Activated naive CD8-positive, alpha-beta T cell treated with anti-CD3 and anti-CD28 coated beads, Interleukin-2, amount 50 U/mL, for 16 hours (primary cell): ENCODE results near the gene CASQ2.

Experiments
- DNase-seq: peaks from one replicate; pipeline ENCODE4 v3.0.0-alpha.2; 2020; ENCODE audit warnings: low read depth, low spot score

Gene CASQ2

DNA sequence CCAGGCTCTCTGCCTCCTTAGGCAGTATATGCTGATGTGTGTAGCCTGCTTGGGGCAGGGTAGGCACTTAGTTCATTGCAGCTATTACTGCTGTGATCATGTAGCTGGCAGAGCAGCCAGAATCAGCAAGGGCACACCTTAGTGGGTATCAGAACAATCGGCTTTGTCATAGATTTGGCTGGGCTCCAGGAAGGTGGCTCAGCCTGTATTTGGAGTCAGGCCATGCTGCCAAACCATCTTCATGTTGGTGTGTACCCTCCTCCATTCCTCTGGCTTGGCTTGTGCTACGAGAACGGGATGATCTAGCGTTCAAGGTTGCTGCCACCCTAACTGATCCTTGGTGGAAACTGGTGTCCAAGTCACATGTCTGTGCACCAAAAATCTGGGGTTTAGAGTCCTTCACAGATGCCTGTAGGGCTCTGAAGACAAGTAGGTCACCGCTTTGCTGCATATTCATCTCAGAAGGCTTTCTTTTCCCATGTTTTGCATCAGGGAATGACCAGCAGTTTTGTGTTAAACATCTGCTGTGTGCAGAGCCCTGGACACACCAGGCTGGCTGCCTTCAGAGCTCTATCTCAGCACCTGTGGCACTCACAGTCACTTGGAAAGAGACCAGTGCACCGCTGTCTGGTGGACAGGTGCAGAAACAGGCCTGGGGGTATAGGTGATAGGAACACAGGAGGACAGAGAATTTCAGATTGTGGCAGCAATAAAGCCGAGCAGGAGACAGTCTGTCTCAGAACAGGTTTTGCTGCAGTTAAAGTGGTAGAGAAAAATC is 103.0 kb downstream of the CASQ2 start:
- DNase-seq = no peak

DNA sequence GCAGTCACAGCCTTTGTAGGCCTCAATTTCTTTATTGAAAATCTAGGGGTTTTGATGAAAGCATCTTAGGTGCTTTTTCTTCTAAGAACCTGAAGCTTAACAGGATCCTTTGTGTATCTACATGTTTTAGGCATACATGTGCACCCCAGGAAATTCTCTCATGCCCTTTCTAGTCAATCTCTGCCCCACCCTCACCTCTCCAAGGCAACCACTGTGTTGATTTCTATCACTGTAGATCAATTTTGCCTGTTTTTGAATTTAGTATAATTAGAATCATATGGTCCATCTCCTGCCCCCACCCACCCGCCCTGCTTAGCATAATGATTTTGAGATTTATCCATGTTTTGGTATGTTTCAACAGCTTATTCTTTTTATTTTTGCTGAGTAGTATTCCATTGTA is 107.4 kb downstream of the CASQ2 start:
- DNase-seq = no peak

DNA sequence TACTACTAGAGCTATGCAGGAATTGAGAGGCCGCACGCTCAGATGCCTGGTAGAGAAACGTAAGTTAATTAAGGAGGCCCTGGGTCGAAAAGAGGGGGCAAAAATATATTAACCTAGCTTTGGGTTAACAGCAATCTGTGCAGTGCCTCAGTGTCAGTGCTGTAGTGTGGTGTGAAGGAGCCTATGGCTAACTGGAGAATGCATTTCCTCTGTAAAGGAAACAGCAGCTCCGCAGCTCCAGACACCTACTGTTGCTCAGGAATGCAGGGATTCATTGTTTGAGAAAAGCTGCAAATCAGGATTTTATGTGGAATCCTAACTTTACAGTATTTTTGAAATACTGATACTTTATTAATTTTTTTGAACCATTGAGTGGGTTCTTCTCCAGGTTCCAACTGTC is 108.4 kb downstream of the CASQ2 start:
- DNase-seq = no peak

GRCh38 chr1:115658646-115659045 is 109.9 kb downstream of the CASQ2 start:
- no peak for DNase-seq

GRCh38 chr1:115656461-115657077 is 111.9 kb downstream of the CASQ2 start:
- DNase-seq = no peak

DNA sequence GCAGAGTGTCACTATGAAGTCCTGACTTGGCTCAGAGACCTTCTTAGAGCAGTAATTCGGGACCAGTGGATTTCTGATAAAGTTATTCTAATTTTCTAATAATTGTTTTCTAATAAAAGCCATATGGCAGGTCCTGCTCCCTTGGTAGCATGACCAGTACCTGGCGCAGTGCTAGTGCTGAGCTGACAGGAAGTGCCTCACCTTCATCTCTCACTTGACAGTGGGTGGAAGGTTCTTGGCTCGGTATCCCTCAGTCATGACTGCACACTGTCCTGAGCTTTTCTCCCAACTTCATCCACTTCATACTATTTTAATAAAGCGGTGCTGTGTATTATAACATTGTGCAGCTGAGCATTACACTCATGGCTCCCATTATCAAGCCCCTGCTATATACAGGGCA is 112.6 kb downstream of the CASQ2 start:
- DNase-seq = no peak

DNA sequence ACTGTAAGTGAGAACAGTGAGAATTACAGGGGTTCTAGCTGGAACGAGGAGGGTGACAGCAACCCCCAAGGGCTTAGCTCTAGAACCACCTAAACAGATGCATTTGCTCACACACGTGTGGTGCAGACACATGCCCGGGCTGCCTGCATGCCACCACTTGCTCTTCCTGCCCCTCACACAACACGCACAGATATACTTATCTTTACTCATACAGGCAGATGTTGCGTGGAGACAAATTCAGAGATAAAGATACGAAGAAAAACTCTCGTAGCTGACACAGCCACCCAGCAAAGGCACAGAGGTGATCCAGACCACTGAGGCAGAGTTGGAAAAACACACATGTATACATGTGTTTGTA is 113.2 kb downstream of the CASQ2 start:
- no peak for DNase-seq

- no peak for DNase-seq
These were observed 113.7 kb downstream of the CASQ2 start for GRCh38 chr1:115654663-115655305.

DNA sequence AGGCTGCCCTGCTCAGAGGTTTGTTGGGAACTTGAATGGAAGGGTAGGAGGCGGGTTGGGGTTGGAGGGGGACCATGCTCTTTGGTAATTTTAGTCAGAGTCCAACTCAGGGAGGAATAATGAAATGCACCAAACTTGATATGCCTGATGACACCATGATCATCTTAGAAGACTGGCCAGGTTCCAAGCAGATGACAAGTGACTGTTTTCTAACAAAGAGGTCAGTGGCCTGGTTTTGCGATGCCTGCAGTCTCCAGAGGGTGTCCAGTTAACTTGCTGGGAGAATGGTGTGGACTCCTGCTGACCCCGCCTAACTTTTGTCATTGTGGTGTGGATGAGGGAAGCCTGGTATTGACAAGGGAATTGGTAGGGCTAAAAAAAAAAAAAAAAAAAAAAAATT is 114.4 kb downstream of the CASQ2 start:
- no peak for DNase-seq

DNA sequence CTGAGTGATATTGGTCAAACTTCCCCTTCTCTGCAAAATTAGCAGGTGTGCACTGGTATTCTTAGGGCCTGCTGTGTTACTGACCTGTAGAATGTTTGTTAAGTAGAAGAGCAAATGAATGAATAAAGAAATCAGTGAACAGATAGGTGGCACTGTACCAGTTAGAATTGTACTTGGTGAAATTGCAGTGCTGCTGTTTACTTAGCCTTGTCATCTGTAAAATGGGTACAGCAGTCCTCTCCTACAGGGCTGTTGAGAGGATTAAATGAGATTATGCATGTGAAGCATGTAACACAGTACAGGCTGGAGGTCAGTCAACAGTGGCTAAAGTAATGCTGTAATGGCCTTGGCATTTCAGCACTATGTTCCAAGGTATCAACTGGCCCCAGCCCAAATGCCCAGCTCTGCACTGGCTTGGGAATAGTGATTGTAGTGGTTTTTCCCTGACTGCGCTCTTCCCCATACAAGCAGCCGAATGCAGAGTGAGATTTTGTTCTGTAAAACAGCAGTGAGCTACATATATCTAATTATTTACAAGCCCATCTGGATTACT is 116.2 kb downstream of the CASQ2 start:
- DNase-seq = no peak

GRCh38 chr1:115651391-115651790 is 117.1 kb downstream of the CASQ2 start:
- DNase-seq = no peak

- DNase-seq = no peak
These were observed 117.6 kb downstream of the CASQ2 start for GRCh38 chr1:115650961-115651360.
